Calu3 (cell line): ENCODE results near the gene PNKD. TPM values are rescaled to one million over a fixed set of nuclear protein-coding genes. Genes with fewer than 3 reads are reported as not detected.

Experiments
- BruUV-seq: library from RNA; stranded (reverse); fragments of 400-500 nt; replicated peaks from 2 replicates; lab custom pipeline; 2021; lab: Mats Ljungman, UMichigan
- CTCF ChIA-PET: fragments of 300-600 bp; sonication (Branson Sonifier 250); formaldehyde crosslinking; loops from one replicate; lab custom pipeline; 2022; ENCODE audit warnings: antibody characterized with exemption; lab: Charles Lee
- DNase-seq: peaks from one replicate; pipeline ENCODE4 v3.0.0; 2022
- H3K27ac Mint-ChIP-seq: one replicate; pipeline ENCODE4 v1.8.0; 2022; ENCODE audit warnings: mixed read lengths; ENCODE audit not compliant: unreplicated experiment
- H3K27me3 Mint-ChIP-seq: one replicate; pipeline ENCODE4 v1.8.0; 2022; ENCODE audit warnings: mixed read lengths; ENCODE audit not compliant: unreplicated experiment
- H3K36me3 Mint-ChIP-seq: one replicate; pipeline ENCODE4 v1.8.0; 2022; ENCODE audit warnings: mild to moderate bottlenecking, moderate library complexity, mixed read lengths; ENCODE audit not compliant: insufficient read depth, unreplicated experiment
- H3K4me1 Mint-ChIP-seq: one replicate; pipeline ENCODE4 v1.8.0; 2022; ENCODE audit warnings: mild to moderate bottlenecking, low read depth, mixed read lengths; ENCODE audit not compliant: unreplicated experiment
- H3K4me3 Mint-ChIP-seq: one replicate; pipeline ENCODE4 v1.8.0; 2022; ENCODE audit warnings: mild to moderate bottlenecking, low read depth, moderate library complexity, mixed read lengths; ENCODE audit not compliant: unreplicated experiment
- H3K9me3 Mint-ChIP-seq: one replicate; pipeline ENCODE4 v1.8.0; 2022; ENCODE audit warnings: low read depth, mixed read lengths; ENCODE audit not compliant: unreplicated experiment
- CTCF ChIP-seq: fragments of 200-600 bp; IDR thresholded peaks from one replicate; pipeline ENCODE4 v1.8.0; 2022; ENCODE audit warnings: antibody characterized with exemption; ENCODE audit not compliant: unreplicated experiment
- intact Hi-C: fragments of 100-400 bp; cut with micrococcal nuclease; formaldehyde crosslinking; loops from one replicate; pipeline ENCODE4 v1.10.0; 2022; ENCODE audit not compliant: unreplicated experiment
- total RNA-seq: library from RNA; stranded (reverse); gene quantifications from 2 replicates; pipeline ENCODE4 v1.2.3, GENCODE V29; 2022

The PNKD gene
- total RNA-seq, 1 experiment from 2014 or later = 46.8 TPM

- H3K4me3 Mint-ChIP-seq = peak overlapping the region; percentile 33
- peaks cover 31% of the 10 kb centered on the region for H3K4me1 Mint-ChIP-seq
- peak overlapping the region; percentile 55 for H3K27ac Mint-ChIP-seq
- peaks cover 86% of the 10 kb centered on the region for H3K36me3 Mint-ChIP-seq
- H3K9me3 Mint-ChIP-seq = no peaks in the 10 kb centered on the region
- DNase-seq = no peak
- CTCF ChIA-PET = interaction anchor here (0.7 to 1.9 kb wide), 8 partner anchors 8 to 122 kb away, joined by 3 to 15 read pairs (median 6); no protein-coding TSS in a partner anchor
- intact Hi-C loops = loop anchor here (2.0 to 5.0 kb wide), 2 partner anchors 17 to 123 kb away; partner anchors contain the start of gene CTDSP1
- BruUV-seq = TSS peak; percentile 28
- no peaks in the 10 kb centered on the region for H3K27me3 Mint-ChIP-seq
- no peak for TF ChIP-seq CTCF
These were observed 3.6 kb downstream of the PNKD start for GRCh38 chr2:218273908-218274249.

DNA sequence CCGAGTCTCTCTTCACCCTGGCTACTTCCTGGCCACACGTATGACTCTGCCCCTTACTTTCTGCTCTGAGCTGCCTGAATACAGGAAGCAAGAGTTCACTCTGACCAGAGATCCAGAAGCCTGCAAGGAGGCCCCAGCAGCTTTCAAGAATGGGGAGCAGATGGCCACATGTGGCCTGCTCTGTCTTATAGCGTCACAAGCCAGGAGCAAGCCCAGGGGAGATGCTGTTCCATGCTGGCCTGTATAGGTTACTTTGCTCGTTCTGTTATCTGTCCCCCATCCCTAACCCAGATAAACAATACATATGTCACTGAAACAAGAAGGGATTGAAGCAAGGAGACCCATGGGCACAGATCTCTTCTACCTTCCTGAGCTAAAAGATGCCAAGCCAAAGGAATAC, 4.3 kb downstream of the PNKD start:
- Mint-ChIP-seq H3K4me3 (no peak overlapping the region), H3K36me3 (peaks cover 87% of the 10 kb centered on the region), H3K9me3 (no peaks in the 10 kb centered on the region), H3K27me3 (no peaks in the 10 kb centered on the region), H3K27ac (no peak overlapping the region), H3K4me1 (peaks cover 31% of the 10 kb centered on the region)
- intact Hi-C loops = loop anchor here (5.0 kb wide), 1 partner anchor 123 kb away; the partner anchor contains the start of gene CTDSP1
- CTCF ChIA-PET = interaction anchor here (0.6 to 1.9 kb wide), 3 partner anchors 48 to 214 kb away, joined by 3 to 8 read pairs (median 3); no protein-coding TSS in a partner anchor
- TSS peak; percentile 32 for BruUV-seq
- no peak for TF ChIP-seq CTCF
- no peak for DNase-seq

DNA sequence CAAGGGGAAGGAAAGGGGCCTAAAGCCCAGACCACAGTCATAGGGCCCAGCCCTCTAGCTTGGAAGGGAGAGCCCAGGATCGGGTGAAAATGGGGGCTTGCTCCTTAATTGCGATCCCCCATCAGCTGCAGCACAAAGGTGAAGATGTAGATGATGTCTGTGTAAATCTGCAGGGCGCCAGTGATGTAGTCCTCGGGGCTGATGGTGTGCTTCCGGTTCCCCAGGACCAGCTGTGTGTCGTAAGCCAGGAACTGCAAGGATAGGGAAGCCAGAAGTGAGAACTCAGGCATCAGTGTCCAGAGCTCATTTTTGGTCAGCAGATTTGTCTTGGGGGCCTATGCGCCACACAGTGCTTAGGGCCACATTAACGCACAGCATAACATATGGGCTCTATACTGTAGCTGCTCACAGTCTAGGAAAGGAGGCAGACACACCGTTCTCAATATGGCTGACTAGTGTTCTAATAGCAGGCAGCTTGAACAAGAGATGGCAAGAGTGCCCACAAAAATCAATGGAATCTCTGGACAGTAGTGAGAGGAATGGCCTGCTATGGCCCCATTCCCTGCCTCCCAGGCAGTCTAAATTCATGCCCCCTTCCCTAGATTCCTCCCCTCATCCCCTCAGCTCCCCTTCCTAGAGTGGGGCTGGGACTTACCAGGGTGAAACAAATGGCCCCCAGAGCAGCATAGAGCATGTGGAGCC, 5.2 kb downstream of the PNKD start:
- CTCF ChIA-PET = interaction anchor here (0.6 kb wide), 1 partner anchor 213 kb away, joined by 3 read pairs; no protein-coding TSS in a partner anchor
- DNase-seq = no peak
- BruUV-seq = no TSS peak
- Mint-ChIP-seq H3K4me3 (no peak overlapping the region), H3K27me3 (no peaks in the 10 kb centered on the region), H3K27ac (no peak overlapping the region), H3K4me1 (peaks cover 31% of the 10 kb centered on the region), H3K9me3 (no peaks in the 10 kb centered on the region), H3K36me3 (peaks cover 87% of the 10 kb centered on the region)
- intact Hi-C loops = no loop called here
- TF ChIP-seq CTCF = no peak

DNA sequence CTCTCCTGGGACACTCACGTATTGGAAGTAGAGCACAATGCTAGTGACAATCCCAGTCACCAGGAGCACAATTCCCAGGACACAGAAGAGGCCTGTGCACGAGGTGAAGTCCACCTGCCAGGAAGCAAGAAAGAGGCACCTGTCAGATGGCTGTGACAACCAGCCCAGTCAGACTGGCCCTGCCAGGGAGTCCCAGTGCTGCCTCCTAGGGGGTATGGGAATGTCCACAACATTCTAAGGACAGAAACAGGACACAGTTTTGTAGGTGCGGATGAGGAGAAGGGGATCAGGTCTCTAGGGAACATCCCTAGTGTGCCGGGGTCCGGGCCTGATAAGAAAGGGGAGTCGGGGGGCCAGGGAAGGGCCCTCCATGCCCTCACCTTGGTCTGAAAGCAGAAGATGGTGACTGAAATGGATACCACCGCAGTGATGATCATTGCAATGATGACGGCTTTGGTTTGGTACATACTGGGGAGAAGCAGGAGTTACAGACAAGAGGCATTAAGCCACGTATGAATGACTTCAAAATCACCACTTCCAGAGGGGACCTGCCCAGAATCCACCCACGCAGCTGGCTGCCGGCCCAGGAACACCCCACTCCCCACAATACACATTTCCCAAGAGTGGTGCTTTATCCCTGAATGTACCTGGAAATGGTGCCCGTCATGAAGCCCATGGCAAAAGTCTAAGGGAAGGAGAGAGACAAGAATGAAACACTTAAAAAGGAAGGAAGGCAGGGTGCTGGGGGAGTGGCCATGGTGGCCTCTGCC, 6.9 kb downstream of the PNKD start:
- CTCF ChIA-PET = no interaction called here
- TF ChIP-seq CTCF = peak; percentile 14
- H3K27me3 Mint-ChIP-seq = no peaks in the 10 kb centered on the region
- no peaks in the 10 kb centered on the region for H3K9me3 Mint-ChIP-seq
- peak overlapping the region; percentile 63 for H3K27ac Mint-ChIP-seq
- BruUV-seq = no TSS peak
- no peak for DNase-seq
- peaks cover 28% of the 10 kb centered on the region for H3K4me1 Mint-ChIP-seq
- H3K4me3 Mint-ChIP-seq = no peak overlapping the region
- H3K36me3 Mint-ChIP-seq = peaks cover 87% of the 10 kb centered on the region
- intact Hi-C loops = no loop called here
